GM08714 (cell line): Measurements from ENCODE around the gene CNST.
"Not testable (repeated sequence)": the region's sequence is repeated elsewhere in the genome, so short reads cannot be mapped to it uniquely, and the experiment has no call there.

ENCODE experiments used
- H3K4me3 ChIP-seq: fragments of 200-500 bp; sonication (Bioruptor generic); 2 replicates; pipeline ENCODE4 v1.5.1; 2014; ENCODE audit warnings: mild to moderate bottlenecking, low read length, inconsistent platforms
- ZNF274 ChIP-seq: IDR thresholded peaks from 2 replicates; pipeline ENCODE4 v1.6.1; 2012; ENCODE audit warnings: mild to moderate bottlenecking, low read depth, low read length

Gene CNST

GRCh38 chr1:246609632-246610031, 43.4 kb downstream of the CNST start:
- TF ChIP-seq ZNF274, result no peak
- no peak overlapping the region for H3K4me3 ChIP-seq

DNA sequence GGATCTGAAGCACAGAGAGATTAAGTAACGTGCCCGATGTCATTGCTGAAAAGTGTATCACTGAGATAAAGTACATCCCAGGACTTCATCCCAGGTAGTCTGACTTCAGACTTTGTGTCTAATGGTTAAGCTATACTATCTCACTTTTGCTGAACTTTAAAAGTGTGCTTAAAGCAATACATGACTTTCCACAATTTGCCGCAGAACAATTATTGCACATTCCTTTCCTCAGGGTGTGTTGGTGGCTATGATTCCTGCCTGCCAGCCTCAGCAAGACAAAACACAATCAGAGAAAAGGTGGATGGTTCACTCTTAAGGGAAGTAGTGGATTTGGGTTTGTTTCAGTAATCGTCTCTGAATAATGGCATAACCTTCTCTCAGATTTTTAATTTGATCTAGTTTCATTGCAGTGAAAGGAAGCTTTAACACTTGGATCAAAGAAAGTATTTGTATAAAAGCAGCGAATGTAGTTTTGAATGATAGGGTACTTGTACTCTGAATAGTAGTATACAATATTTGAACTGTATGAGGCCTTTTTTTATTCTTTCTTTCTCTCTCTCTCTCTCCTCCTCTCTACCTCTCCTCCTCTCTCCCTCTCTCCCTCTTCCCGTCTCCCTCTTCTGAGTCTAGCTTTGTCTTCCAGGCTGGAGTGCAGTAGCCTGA, 47.0 kb downstream of the CNST start:
- H3K4me3 ChIP-seq, result no peak overlapping the region
- TF ChIP-seq ZNF274, result no peak

DNA sequence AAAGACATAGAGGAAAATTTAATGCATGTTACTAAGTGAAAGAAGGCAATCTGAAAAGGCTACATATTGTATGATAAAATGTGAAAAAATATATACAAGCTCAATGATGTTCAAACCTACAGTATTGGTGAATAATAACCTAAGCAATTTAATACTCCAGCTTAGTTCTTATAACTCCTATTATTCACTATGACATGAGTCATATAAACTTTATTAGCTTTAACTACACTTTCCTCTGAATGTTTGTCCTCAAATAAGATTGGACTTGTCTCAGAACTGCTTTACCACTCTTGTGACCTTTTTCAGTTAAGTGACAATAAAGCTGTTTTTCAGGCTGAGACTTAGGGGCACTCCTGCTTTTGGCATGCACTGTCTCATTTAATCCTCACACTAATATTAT, 50.9 kb downstream of the CNST start:
- TF ChIP-seq ZNF274, result no peak
- no peak overlapping the region for H3K4me3 ChIP-seq

DNA sequence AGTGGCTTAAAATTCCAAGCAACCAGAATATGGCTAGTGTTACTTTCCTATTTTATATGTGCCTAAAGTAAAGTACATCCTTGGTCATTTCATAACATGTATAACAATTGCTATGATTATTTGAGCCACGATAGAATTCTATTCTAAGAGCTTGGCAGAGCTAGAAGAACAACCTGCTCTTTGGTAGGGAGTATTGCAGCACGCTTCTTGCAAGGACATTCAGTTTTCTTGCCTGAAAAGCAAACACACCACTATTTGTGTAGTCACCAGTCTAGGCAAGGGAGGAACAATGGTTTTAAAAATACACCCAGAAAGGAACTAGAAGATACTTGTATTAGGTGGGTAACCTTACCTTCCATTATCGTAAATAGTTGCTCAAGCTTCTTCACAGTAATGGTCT, 51.5 kb downstream of the CNST start:
- no peak overlapping the region for H3K4me3 ChIP-seq
- no peak for TF ChIP-seq ZNF274

GRCh38 chr1:246618240-246618808, 52.1 kb downstream of the CNST start:
- TF ChIP-seq ZNF274, result no peak
- H3K4me3 ChIP-seq, result no peak overlapping the region

- TF ChIP-seq ZNF274, result no peak
- no peak overlapping the region for H3K4me3 ChIP-seq
These were observed 55.9 kb downstream of the CNST start for GRCh38 chr1:246622035-246622652.

DNA sequence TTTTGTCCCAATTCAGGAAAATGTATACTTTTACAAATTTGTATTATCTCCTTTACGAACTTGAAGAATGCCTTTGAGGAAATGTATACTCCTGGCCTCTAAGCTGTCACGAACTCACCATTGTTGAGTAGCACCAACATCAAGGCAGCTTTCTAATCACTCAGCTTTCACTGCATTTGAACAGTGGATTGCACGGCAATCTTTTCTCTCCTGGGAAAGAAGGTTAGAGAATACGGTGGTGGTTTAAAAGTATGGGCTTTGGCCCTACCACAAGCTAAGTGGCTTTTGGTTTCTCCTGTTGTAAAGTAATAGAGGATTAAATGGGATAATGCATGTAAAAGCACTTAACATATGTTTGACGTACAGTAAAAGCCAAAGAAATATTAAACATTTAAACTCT, 57.8 kb downstream of the CNST start:
- H3K4me3 ChIP-seq, result no peak overlapping the region
- no peak for TF ChIP-seq ZNF274

DNA sequence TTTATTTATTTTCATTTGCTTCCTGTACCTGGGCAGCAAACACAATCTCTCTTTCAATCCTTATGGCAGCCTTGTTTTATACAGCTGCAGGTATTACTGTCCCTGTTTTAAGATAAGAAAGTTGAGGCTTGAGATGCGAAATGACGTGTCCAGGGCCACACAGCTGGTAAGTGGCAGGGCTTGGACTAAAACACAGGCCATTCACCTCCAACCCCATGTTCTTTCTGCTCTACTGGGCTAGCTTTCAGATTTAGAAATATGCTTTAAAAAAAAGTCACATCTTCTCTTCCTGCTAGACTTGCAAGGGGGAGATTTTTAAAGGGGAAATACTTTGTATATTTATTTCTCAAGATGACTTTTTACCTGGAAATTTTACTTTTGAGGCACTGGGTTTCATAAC, 62.8 kb downstream of the CNST start:
- TF ChIP-seq ZNF274, result no peak

GRCh38 chr1:246629976-246630375, 63.7 kb downstream of the CNST start:
- TF ChIP-seq ZNF274, result no peak
- H3K4me3 ChIP-seq, result no peak overlapping the region

More for the DNA sequence above, 62.8 kb downstream of the CNST start:
- no peak overlapping the region for H3K4me3 ChIP-seq

GRCh38 chr1:246631426-246631825, 65.2 kb downstream of the CNST start:
- no peak for TF ChIP-seq ZNF274
- no peak overlapping the region for H3K4me3 ChIP-seq

- H3K4me3 ChIP-seq, result no peak overlapping the region
- TF ChIP-seq ZNF274, result no peak
These were observed 66.3 kb downstream of the CNST start for GRCh38 chr1:246632281-246633168.

GRCh38 chr1:246634659-246635058, 68.4 kb downstream of the CNST start:
- H3K4me3 ChIP-seq, result not testable (repeated sequence)

DNA sequence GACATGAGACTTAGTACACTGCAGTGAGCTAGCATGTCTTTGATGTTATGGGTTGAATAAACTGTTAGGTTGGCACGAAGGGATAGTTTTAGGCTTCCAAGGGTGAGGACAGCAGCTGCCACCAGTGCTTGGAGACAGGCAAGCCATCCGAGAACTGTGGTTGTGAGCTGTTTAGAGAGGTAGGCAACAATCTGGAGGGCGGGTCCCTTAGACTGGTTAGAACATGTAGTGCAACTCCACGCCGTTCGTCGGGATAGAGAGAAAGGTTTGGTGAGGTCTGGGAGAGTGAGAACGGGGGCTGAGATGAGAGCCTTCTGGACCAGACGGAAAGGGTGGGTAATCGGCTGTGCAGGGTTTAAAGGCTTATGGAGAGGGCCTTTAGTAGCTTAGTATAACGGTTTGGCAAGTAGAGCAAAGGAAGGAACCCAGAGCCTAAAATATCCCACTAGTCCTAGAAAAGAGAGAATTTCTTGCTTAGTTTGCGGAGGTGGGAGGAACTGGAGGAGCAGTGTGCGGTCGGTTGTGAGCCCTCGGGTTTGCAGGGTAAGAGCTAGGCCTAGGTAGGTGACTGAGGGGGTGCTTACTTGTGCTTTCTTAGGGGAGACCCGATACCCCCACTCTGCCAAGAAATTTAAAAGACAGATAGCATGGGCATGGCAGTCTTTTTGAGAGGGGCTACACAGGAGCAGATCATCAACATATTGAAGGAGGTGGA, 72.8 kb downstream of the CNST start:
- no peak overlapping the region for H3K4me3 ChIP-seq
- TF ChIP-seq ZNF274, result no peak

- H3K4me3 ChIP-seq, result no peak overlapping the region
- no peak for TF ChIP-seq ZNF274
These were observed 73.5 kb downstream of the CNST start for GRCh38 chr1:246639732-246640131.
